HepG2 (cell line): Measurements from ENCODE around the gene BMP8B. TPM values are rescaled to one million over a fixed set of nuclear protein-coding genes. Genes with fewer than 3 reads are reported as not detected.

Experiments
- ATAC-seq: fragments of 200-7000 bp; cut with Tn5 transposase; 3 replicates; pipeline ENCODE4 v1.9.1; 2020; ENCODE audit warnings: mild to moderate bottlenecking, moderate library complexity
- BruUV-seq: library from RNA; stranded (reverse); fragments of 400-500 nt; replicated peaks from 2 replicates; lab custom pipeline; 2021; lab: Mats Ljungman, UMichigan
- CTCF ChIA-PET: fragments of 300-600 bp; formaldehyde crosslinking; extraction: SDS; loops from one replicate; lab custom pipeline; 2021; ENCODE audit warnings: low total read pairs, inconsistent platforms, low intra/inter-chr PET ratio; lab: Yijun Ruan, JAX
- POLR2A ChIA-PET: fragments of 350-600 bp; sonication (Branson Sonifier 250); formaldehyde crosslinking; loops from one replicate; lab custom pipeline; 2020; ENCODE audit warnings: antibody characterized with exemption, inconsistent platforms; lab: Yijun Ruan, JAX
- DNase-seq: peaks from one replicate; pipeline ENCODE4 v3.0.0-alpha.2; 2015; ENCODE audit warnings: low spot score
- FAIRE-seq: peaks from 3 replicates; lab custom pipeline; 2011; peaks lifted over from hg19 to GRCh38; lab: Jason Lieb, UNC
- H2AFZ ChIP-seq: one replicate; pipeline ENCODE4 v1.6.1; 2011; ENCODE audit warnings: low read length, inconsistent platforms
- H3K27ac ChIP-seq: fragments of 300-600 bp; 3 replicates; pipeline ENCODE4 v1.8.0; 2011; ENCODE audit warnings: mixed run types, mild to moderate bottlenecking, mixed read lengths, low read length, inconsistent platforms; ENCODE audit not compliant: insufficient read depth; ENCODE audit errors: extremely low read length
- H3K27me3 ChIP-seq, 2 experiments: fragments of 200-600 bp in 1 of 2; 2 replicates in 1 of 2; 3 replicates in 1 of 2; pipeline versions ENCODE4 v1.6.0 to v1.8.0; 2011; ENCODE audit warnings: low read length in 2 of 2, mild to moderate bottlenecking in 2 of 2, moderate library complexity in 2 of 2, inconsistent platforms in 1 of 2; ENCODE audit not compliant: insufficient read depth in 2 of 2, control insufficient read depth in 1 of 2
- H3K36me3 ChIP-seq, 2 experiments: fragments of 200-600 bp in 1 of 2; replicated peaks in 1 of 2; 2 replicates in 1 of 2; 3 replicates in 1 of 2; pipeline versions ENCODE4 v1.5.1 to v1.8.0; 2011; ENCODE audit warnings: low read length in 2 of 2, inconsistent platforms in 1 of 2; ENCODE audit not compliant: insufficient read depth in 2 of 2, control insufficient read depth in 1 of 2
- H3K4me1 ChIP-seq: 2 replicates; pipeline ENCODE4 v1.5.1; 2012; ENCODE audit warnings: low read length, inconsistent platforms; ENCODE audit not compliant: insufficient read depth
- H3K4me2 ChIP-seq: 2 replicates; pipeline ENCODE4 v1.6.0; 2011; ENCODE audit warnings: low read depth, low read length, inconsistent platforms
- H3K4me3 ChIP-seq, 3 experiments: fragments of 200-600 bp in 1 of 3; sonication (generic), shearing (Covaris generic) in 1 of 3; replicated peaks in 1 of 3; 2 replicates each; pipeline ENCODE4 v1.5.1; 2011 to 2016; ENCODE audit warnings: low read length in 3 of 3, inconsistent platforms in 2 of 3, low read depth in 2 of 3, mild to moderate bottlenecking in 2 of 3, control low read depth in 1 of 3, mixed read lengths in 1 of 3; ENCODE audit not compliant: insufficient read depth in 1 of 3
- H3K79me2 ChIP-seq: one replicate; pipeline ENCODE4 v1.6.1; 2011; ENCODE audit warnings: low read length, inconsistent platforms; ENCODE audit not compliant: insufficient read depth
- H3K9ac ChIP-seq: 2 replicates; pipeline ENCODE4 v1.6.0; 2011; ENCODE audit warnings: mild to moderate bottlenecking, low read depth, low read length, inconsistent platforms; ENCODE audit not compliant: insufficient read depth
- H3K9me3 ChIP-seq: 2 replicates; pipeline ENCODE4 v1.5.1; 2012; ENCODE audit warnings: mild to moderate bottlenecking, low read length
- H4K20me1 ChIP-seq: 2 replicates; pipeline ENCODE4 v1.6.0; 2011; ENCODE audit warnings: inconsistent platforms, mild to moderate bottlenecking, low read length, moderate library complexity; ENCODE audit not compliant: insufficient read depth
- BHLHE40 ChIP-seq: IDR thresholded peaks from 2 replicates; pipeline ENCODE4 v1.6.1; 2011; ENCODE audit warnings: low read length, improper control_type of control experiment
- HNRNPK ChIP-seq: fragments of 200-400 bp; formaldehyde crosslinking; IDR thresholded peaks from 2 replicates; pipeline ENCODE4 v1.6.1; 2018; ENCODE audit warnings: low read length, low read depth, moderate library complexity, mild to moderate bottlenecking; ENCODE audit not compliant: poor library complexity, severe bottlenecking
- PHF21A ChIP-seq: sonication (generic); formaldehyde crosslinking; IDR thresholded peaks from 2 replicates; pipeline ENCODE4 v1.5.0; 2020; ENCODE audit warnings: mild to moderate bottlenecking, missing genetic modification reagents
- SIX4 ChIP-seq: sonication (generic); formaldehyde crosslinking; IDR thresholded peaks from 2 replicates; pipeline ENCODE4 v1.4.0; 2020; ENCODE audit warnings: missing genetic modification reagents
- SSRP1 ChIP-seq: IDR thresholded peaks from 2 replicates; pipeline ENCODE4 v1.6.1; 2016; ENCODE audit warnings: control low read depth
- ZKSCAN1 ChIP-seq: fragments of 150-350 bp; IDR thresholded peaks from 2 replicates; pipeline ENCODE4 v1.6.1; 2014; ENCODE audit warnings: low read length
- ZKSCAN5 ChIP-seq: sonication (generic); formaldehyde crosslinking; IDR thresholded peaks from 2 replicates; pipeline ENCODE4 v1.5.1; 2020; ENCODE audit warnings: mild to moderate bottlenecking, missing genetic modification reagents
- ZNF7 ChIP-seq: IDR thresholded peaks from 2 replicates; pipeline ENCODE4 v1.6.1; 2016; ENCODE audit warnings: missing biosample characterization, missing genetic modification reagents
- ZNF724P ChIP-seq: sonication (generic); formaldehyde crosslinking; IDR thresholded peaks from 2 replicates; pipeline ENCODE4 v1.8.0; 2022; ENCODE audit warnings: missing genetic modification reagents, borderline replicate concordance
- WGBS: methylation state at CpG from one replicate; pipeline ENCODE4 v1.1.6; 2017; ENCODE audit warnings: low lambda C conversion rate; 5-methylcytosine and 5-hydroxymethylcytosine counted together
- in situ Hi-C: cut with HindIII; loops from 2 replicates; pipeline ENCODE4 v1.10.0; 2017; ENCODE audit warnings: low pct_unique_long_range_greater_than_20kb; ENCODE audit not compliant: extremely low pct_ligation_motif_present
- intact Hi-C: fragments of 100-400 bp; cut with micrococcal nuclease; formaldehyde crosslinking; loops from one replicate; pipeline ENCODE4 v1.10.0; 2022; ENCODE audit not compliant: unreplicated experiment
- polyA plus RNA-seq, 8 experiments: library from polyadenylated mRNA; depleted of rRNA in 3 of 8; stranded (reverse) in 7 of 8; unstranded in 1 of 8; fragments of >200 nt; fragmentation: Illumina TruSeq in 4 of 8; extraction: Trizol in 4 of 8; gene quantifications; 2 replicates each; pipeline versions ENCODE4 v1.2.1 to v1.2.3, GENCODE V29; 2011 to 2016; ENCODE audit warnings: low read depth in 4 of 8, missing spikeins in 1 of 8, mixed read lengths in 1 of 8; ENCODE audit not compliant: insufficient read depth in 1 of 8
- total RNA-seq, 5 experiments: library from RNA; depleted of rRNA; stranded (reverse); fragments of >200 nt; fragmentation: Illumina TruSeq; extraction: Trizol; gene quantifications; 2 replicates each; pipeline ENCODE4 v1.2.3, GENCODE V29; 2016; ENCODE audit warnings: low read depth in 1 of 5
- TF ChIP-seq, protein P1 (sequence below): sonication (generic); formaldehyde crosslinking; IDR thresholded peaks from 2 replicates; pipeline ENCODE4 v1.9.0; 2022; ENCODE audit warnings: low read depth, missing genetic modification reagents
- TF ChIP-seq, protein P2 (sequence below): sonication (generic); formaldehyde crosslinking; IDR thresholded peaks from 2 replicates; pipeline ENCODE4 v1.4.0; 2020; ENCODE audit warnings: mild to moderate bottlenecking, low read depth, missing genetic modification reagents

BMP8B gene
- total and polyA plus RNA-seq, 2 of the 13 experiments (the other 11 are each of a cell fraction or from before 2014, with no cell fraction given), result 0.29 to 0.41 TPM

DNA sequence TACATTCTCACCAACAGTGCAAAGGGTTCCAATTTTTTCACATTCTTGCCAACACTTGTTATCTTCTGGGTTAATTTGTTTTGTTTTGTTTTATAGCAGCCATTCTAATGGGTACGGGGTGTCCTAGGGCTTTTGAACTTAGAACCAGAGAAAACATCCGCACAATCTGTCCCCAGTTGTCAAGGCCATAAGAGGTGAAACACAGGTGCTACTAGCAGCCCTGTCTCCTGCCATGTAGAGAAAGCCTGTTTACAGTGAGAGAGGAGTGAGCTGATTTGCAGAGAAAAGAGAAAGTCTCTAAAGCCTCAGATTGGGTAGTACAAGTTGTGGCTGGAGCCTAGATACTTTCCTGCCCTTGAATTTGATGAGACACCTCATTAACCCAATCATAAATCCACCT, 46.4 kb upstream of the BMP8B start (continued):
- no peak for TF ChIP-seq PHF21A (CRISPR knock-in tag)
- peak; percentile 57; the same call in 1 of the 2 replicates for TF ChIP-seq ZKSCAN5 (CRISPR knock-in tag)
- TF ChIP-seq ZNF7 (CRISPR knock-in tag), result peak; percentile 55
- no peak for TF ChIP-seq ZKSCAN1
- no peak for TF ChIP-seq ZNF724P

DNA sequence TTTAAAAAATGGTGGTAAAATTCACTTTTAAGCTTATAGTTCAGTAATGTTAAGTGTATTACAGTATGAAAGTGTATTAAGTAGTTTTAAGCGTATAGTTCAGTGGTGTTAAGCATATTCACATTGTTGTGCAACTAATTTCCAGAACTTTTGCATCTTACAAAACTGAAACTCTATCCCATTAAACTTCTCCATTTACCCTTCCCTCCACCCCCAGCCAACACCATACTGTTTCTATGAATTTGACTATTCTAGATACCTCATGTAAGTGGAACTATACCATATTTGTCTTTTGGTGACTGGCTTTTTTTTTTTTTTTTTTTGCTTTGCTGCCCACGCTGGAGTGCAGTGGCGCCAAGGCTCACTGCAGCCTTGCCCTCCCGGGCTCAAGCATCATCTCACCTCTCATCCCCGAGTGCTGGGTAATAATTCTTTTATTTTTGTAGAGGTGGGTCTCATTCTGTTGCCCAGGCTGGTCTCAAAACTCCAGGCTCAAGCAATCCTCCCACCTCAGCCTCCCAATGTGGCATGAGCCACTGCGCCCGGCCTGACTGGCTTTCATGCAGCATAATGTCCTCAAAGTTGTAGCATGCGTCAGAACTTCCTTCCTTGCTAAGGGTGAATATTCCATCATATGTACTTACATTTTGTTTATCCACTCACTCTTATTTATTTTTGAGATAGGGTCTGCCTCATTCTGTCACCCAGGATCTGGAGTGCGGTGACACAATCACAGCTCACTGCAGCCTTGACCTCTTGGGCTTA, 45.1 kb upstream of the BMP8B start:
- DNase-seq (no peak), FAIRE-seq (no peak), ATAC-seq (no peak)
- WGBS, result 91% methylated on average over 9 of the region's 9 CpGs
- Histone ChIP-seq H2AFZ (no peak overlapping the region), H3K79me2 (no peaks in the 10 kb centered on the region), H3K27ac (no peak overlapping the region), H3K4me3 (no peak overlapping the region), H3K4me1 (peaks cover 18% of the 10 kb centered on the region; the same call in 1 of the 2 replicates), H3K9me3 (no peaks in the 10 kb centered on the region), H3K36me3 (no peaks in the 10 kb centered on the region; a peak in 2 of 5 replicates), H3K9ac (no peak overlapping the region), H4K20me1 (no peaks in the 10 kb centered on the region), H3K27me3 (no peaks in the 10 kb centered on the region), H3K4me2 (no peak overlapping the region)
- no TSS peak for BruUV-seq
- intact Hi-C loops (no loop called here), in situ Hi-C loops (no loop called here)
- TF ChIP-seq SIX4 (CRISPR knock-in tag) (no peak), SSRP1 (no peak), HNRNPK (peak; percentile 25), BHLHE40 (no peak)
- TF ChIP-seq, protein P1, sequence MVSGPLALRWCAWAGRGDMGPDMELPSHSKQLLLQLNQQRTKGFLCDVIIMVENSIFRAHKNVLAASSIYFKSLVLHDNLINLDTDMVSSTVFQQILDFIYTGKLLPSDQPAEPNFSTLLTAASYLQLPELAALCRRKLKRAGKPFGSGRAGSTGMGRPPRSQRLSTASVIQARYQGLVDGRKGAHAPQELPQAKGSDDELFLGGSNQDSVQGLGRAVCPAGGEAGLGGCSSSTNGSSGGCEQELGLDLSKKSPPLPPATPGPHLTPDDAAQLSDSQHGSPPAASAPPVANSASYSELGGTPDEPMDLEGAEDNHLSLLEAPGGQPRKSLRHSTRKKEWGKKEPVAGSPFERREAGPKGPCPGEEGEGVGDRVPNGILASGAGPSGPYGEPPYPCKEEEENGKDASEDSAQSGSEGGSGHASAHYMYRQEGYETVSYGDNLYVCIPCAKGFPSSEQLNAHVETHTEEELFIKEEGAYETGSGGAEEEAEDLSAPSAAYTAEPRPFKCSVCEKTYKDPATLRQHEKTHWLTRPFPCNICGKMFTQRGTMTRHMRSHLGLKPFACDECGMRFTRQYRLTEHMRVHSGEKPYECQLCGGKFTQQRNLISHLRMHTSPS (CRISPR knock-in tag), result no peak
- TF ChIP-seq, protein P2, sequence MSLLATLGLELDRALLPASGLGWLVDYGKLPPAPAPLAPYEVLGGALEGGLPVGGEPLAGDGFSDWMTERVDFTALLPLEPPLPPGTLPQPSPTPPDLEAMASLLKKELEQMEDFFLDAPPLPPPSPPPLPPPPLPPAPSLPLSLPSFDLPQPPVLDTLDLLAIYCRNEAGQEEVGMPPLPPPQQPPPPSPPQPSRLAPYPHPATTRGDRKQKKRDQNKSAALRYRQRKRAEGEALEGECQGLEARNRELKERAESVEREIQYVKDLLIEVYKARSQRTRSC (CRISPR knock-in tag), result no peak
- ChIA-PET POLR2A (no interaction called here), CTCF (no interaction called here)
